DOHH2 (cell line): ENCODE data around the gene GDNF.

Experiments
- EZH2phosphoT487 ChIP-seq: fragments of 200-600 bp; sonication (generic); IDR thresholded peaks from 2 replicates; pipeline ENCODE4 v1.6.1; 2017; ENCODE audit warnings: borderline replicate concordance, mild to moderate bottlenecking, antibody characterized with exemption, low read length, moderate library complexity, mixed read lengths
- TF ChIP-seq, protein P1 (sequence below): fragments of 200-600 bp; sonication (generic); IDR thresholded peaks from one replicate; pipeline ENCODE4 v1.5.1; 2014; ENCODE audit warnings: antibody characterized with exemption, mild to moderate bottlenecking, low read depth, low read length; ENCODE audit not compliant: poor library complexity, severe bottlenecking

DNA sequence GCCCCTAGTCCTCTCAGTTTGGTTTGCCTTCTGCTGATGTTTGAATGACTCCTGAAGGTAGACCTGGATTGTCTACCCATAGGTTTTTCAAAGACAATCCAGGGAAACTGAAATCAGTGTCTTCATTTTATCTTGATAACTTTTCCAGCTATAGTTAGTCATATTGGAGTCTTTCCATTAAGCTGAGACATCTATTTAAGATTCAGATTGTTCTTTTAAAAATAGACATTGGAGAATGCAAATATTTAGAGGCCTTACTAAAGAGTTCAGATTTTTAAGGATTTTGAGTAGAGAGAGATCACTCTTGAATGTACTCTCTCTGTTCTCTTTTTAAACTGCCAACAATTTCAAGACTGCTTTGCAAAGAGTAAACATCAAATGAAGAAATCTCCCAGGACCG is 69.1 kb downstream of the GDNF start:
- TF ChIP-seq, protein P1, sequence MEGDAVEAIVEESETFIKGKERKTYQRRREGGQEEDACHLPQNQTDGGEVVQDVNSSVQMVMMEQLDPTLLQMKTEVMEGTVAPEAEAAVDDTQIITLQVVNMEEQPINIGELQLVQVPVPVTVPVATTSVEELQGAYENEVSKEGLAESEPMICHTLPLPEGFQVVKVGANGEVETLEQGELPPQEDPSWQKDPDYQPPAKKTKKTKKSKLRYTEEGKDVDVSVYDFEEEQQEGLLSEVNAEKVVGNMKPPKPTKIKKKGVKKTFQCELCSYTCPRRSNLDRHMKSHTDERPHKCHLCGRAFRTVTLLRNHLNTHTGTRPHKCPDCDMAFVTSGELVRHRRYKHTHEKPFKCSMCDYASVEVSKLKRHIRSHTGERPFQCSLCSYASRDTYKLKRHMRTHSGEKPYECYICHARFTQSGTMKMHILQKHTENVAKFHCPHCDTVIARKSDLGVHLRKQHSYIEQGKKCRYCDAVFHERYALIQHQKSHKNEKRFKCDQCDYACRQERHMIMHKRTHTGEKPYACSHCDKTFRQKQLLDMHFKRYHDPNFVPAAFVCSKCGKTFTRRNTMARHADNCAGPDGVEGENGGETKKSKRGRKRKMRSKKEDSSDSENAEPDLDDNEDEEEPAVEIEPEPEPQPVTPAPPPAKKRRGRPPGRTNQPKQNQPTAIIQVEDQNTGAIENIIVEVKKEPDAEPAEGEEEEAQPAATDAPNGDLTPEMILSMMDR = no peak
- no peak for TF ChIP-seq EZH2phosphoT487
